Body of pancreas (tissue), 4 donors: ENCODE results near the gene SPIN2B.
"Not testable (repeated sequence)": the region's sequence is repeated elsewhere in the genome, so short reads cannot be mapped to it uniquely, and the experiment has no call there.

ENCODE experiments used
- CTCF ChIP-seq, 7 experiments: fragments of 450-650 bp in 4 of 7; fragments of 200-600 bp in 3 of 7; sonication (generic) in 3 of 7; IDR thresholded peaks; one replicate each; pipeline ENCODE4 v1.5.1; 2016 to 2019; ENCODE audit warnings: antibody characterized with exemption in 7 of 7
- POLR2A ChIP-seq, 3 donors: fragments of 450-650 bp; IDR thresholded peaks; one replicate each; pipeline ENCODE4 v1.6.1; 2016; ENCODE audit warnings: antibody characterized with exemption in 3 of 3, mild to moderate bottlenecking in 2 of 3

- TF ChIP-seq CTCF, POLR2A (IDR thresholded peaks at IDR 0.05): not testable (repeated sequence)
These were observed 3.8 kb downstream of the SPIN2B start for GRCh38 chrX:57117566-57117965.
